IMR-90 (cell line): ENCODE measurements around the gene KDM4B. TPM values are rescaled to one million over a fixed set of nuclear protein-coding genes. Genes with fewer than 3 reads are reported as not detected.

Experiments
- ATAC-seq: fragments of 200-7000 bp; cut with Tn5 transposase; 2 replicates; pipeline ENCODE4 v1.9.1; 2020; ENCODE audit warnings: low read depth, mild to moderate bottlenecking, moderate library complexity
- BruUV-seq: library from RNA; stranded (reverse); fragments of 400-500 nt; replicated peaks from 2 replicates; lab custom pipeline; 2021; lab: Mats Ljungman, UMichigan
- CTCF ChIA-PET: fragments of 300-600 bp; formaldehyde crosslinking; extraction: SDS; loops from one replicate; lab custom pipeline; 2021; ENCODE audit warnings: antibody characterized with exemption; lab: Yijun Ruan, JAX
- POLR2A ChIA-PET: fragments of 300-600 bp; sonication (Branson Sonifier 250); formaldehyde crosslinking; loops from one replicate; lab custom pipeline; 2022; ENCODE audit warnings: antibody characterized with exemption; ENCODE audit not compliant: unreplicated experiment; lab: Charles Lee
- DNase-seq: peaks from one replicate; pipeline ENCODE4 v3.0.0; 2013
- H2AFZ ChIP-seq: replicated peaks from 2 replicates; pipeline ENCODE3; 2013; ENCODE audit warnings: low read length, mild to moderate bottlenecking; ENCODE audit not compliant: poor library complexity
- H2AK5ac ChIP-seq: 2 replicates; pipeline ENCODE4 v1.6.1; 2013; ENCODE audit warnings: low read depth, low read length, inconsistent platforms
- H2AK9ac ChIP-seq: replicated peaks from 2 replicates; pipeline ENCODE3; 2013; ENCODE audit warnings: mild to moderate bottlenecking, low read depth, low read length, moderate library complexity; ENCODE audit not compliant: poor library complexity
- H2BK120ac ChIP-seq: 2 replicates; pipeline ENCODE4 v1.6.1; 2013; ENCODE audit warnings: low read depth, low read length, inconsistent platforms
- H2BK15ac ChIP-seq: 3 replicates; pipeline ENCODE4 v1.6.1; 2013; ENCODE audit warnings: low read depth, low read length, inconsistent platforms
- H2BK20ac ChIP-seq: 2 replicates; pipeline ENCODE4 v1.6.1; 2013; ENCODE audit warnings: low read depth, mild to moderate bottlenecking, inconsistent platforms, low read length, moderate library complexity
- H2BK5ac ChIP-seq: 2 replicates; pipeline ENCODE4 v1.6.1; 2013; ENCODE audit warnings: mild to moderate bottlenecking, low read depth, low read length, inconsistent platforms; ENCODE audit not compliant: poor library complexity, severe bottlenecking
- H3K14ac ChIP-seq: replicated peaks from 2 replicates; pipeline ENCODE4 v1.6.1; 2013; ENCODE audit warnings: low read depth, low read length, inconsistent platforms
- H3K18ac ChIP-seq: 2 replicates; pipeline ENCODE4 v1.6.1; 2013; ENCODE audit warnings: low read depth, low read length, control low read depth
- H3K23ac ChIP-seq: 2 replicates; pipeline ENCODE4 v1.6.1; 2013; ENCODE audit warnings: low read depth, low read length, inconsistent platforms
- H3K27ac ChIP-seq: 2 replicates; pipeline ENCODE4 v1.5.1; 2013; ENCODE audit warnings: mild to moderate bottlenecking, control low read depth, low read length; ENCODE audit not compliant: insufficient read depth
- H3K27me3 ChIP-seq: 2 replicates; pipeline ENCODE4 v1.6.1; 2013; ENCODE audit warnings: low read length; ENCODE audit not compliant: control insufficient read depth, insufficient read depth
- H3K36me3 ChIP-seq: 2 replicates; pipeline ENCODE4 v1.6.1; 2013; ENCODE audit warnings: low read length, mixed read lengths; ENCODE audit not compliant: control insufficient read depth, insufficient read depth
- H3K4ac ChIP-seq: 2 replicates; pipeline ENCODE4 v1.6.1; 2013; ENCODE audit warnings: low read depth, low read length, inconsistent platforms
- H3K4me1 ChIP-seq: 2 replicates; pipeline ENCODE4 v1.6.1; 2013; ENCODE audit warnings: low read length, mixed read lengths; ENCODE audit not compliant: control insufficient read depth, insufficient read depth
- H3K4me2 ChIP-seq: 2 replicates; pipeline ENCODE4 v1.6.1; 2013; ENCODE audit warnings: low read depth, mild to moderate bottlenecking, control low read depth, low read length, moderate library complexity
- H3K4me3 ChIP-seq: 2 replicates; pipeline ENCODE4 v1.5.1; 2013; ENCODE audit warnings: low read depth, mild to moderate bottlenecking, control low read depth, low read length, moderate library complexity; ENCODE audit not compliant: insufficient read depth
- H3K56ac ChIP-seq: 2 replicates; pipeline ENCODE4 v1.6.1; 2013; ENCODE audit warnings: low read length, inconsistent platforms; ENCODE audit not compliant: insufficient read depth; ENCODE audit errors: extremely low read depth
- H3K79me1 ChIP-seq, 2 experiments: 2 replicates each; pipeline ENCODE4 v1.6.1; 2013; ENCODE audit warnings: low read length in 2 of 2, inconsistent platforms in 1 of 2, low read depth in 1 of 2
- H3K9ac ChIP-seq: 2 replicates; pipeline ENCODE4 v1.6.1; 2013; ENCODE audit warnings: low read depth, low read length, control low read depth
- H3K9me1 ChIP-seq: 2 replicates; pipeline ENCODE4 v1.6.1; 2013; ENCODE audit warnings: low read length, inconsistent platforms; ENCODE audit not compliant: insufficient read depth
- H3K9me3 ChIP-seq: 2 replicates; pipeline ENCODE4 v1.6.1; 2013; ENCODE audit warnings: low read length; ENCODE audit not compliant: control insufficient read depth, insufficient read depth
- H4K20me1 ChIP-seq: 2 replicates; pipeline ENCODE4 v1.6.1; 2013; ENCODE audit warnings: low read length, inconsistent platforms; ENCODE audit not compliant: insufficient read depth
- H4K5ac ChIP-seq: 2 replicates; pipeline ENCODE4 v1.6.1; 2013; ENCODE audit warnings: mild to moderate bottlenecking, low read depth, low read length, control low read depth
- H4K8ac ChIP-seq, 2 experiments: 2 replicates each; pipeline ENCODE4 v1.6.1; 2013; ENCODE audit warnings: low read depth in 2 of 2, low read length in 2 of 2, control low read depth in 1 of 2, inconsistent platforms in 1 of 2
- H4K91ac ChIP-seq: 2 replicates; pipeline ENCODE4 v1.6.1; 2013; ENCODE audit warnings: low read depth, low read length, inconsistent platforms; ENCODE audit not compliant: insufficient read depth
- FOS ChIP-seq: fragments of 150-350 bp; IDR thresholded peaks from 2 replicates; pipeline ENCODE4 v1.6.1; 2016; ENCODE audit warnings: low read depth, low read length
- WGBS, 2 experiments: methylation state at CpG; one replicate each; pipeline versions ENCODE4 v1.1.5 to v1.1.7; 2013; ENCODE audit warnings: missing lambda C conversion rate in 2 of 2; ENCODE audit not compliant: insufficient read length in 1 of 2; ENCODE audit errors: extremely low coverage in 2 of 2; 5-methylcytosine and 5-hydroxymethylcytosine counted together
- dilution Hi-C: fragments of 300-500 bp; cut with HindIII; formaldehyde crosslinking; loops from one replicate; pipeline ENCODE4 v1.14.3; 2018; ENCODE audit warnings: low sequenced_read_pairs; ENCODE audit not compliant: unreplicated experiment
- in situ Hi-C: fragments of 300-500 bp; cut with MboI; formaldehyde crosslinking; loops from 3 replicates; pipeline ENCODE4 v1.14.3; 2019; ENCODE audit warnings: low sequenced_read_pairs, inconsistent platforms, mixed read lengths
- intact Hi-C: fragments of 100-400 bp; cut with micrococcal nuclease; formaldehyde crosslinking; loops from 2 replicates; pipeline ENCODE4 v1.10.0; 2022
- polyA plus RNA-seq, 3 experiments: library from polyadenylated mRNA; depleted of rRNA; stranded (reverse); fragments of >200 nt; gene quantifications; 2 replicates each; pipeline ENCODE4 v1.2.3, GENCODE V29; 2012; ENCODE audit warnings: low replicate concordance in 1 of 3
- total RNA-seq: library from RNA; depleted of rRNA; stranded (reverse); fragments of >200 nt; gene quantifications from 2 replicates; pipeline ENCODE4 v1.2.3, GENCODE V29; 2012
- TF ChIP-seq, protein P1 (sequence below): conservative IDR thresholded peaks from 2 replicates; pipeline ENCODE4 v1.5.1; 2012; ENCODE audit warnings: mild to moderate bottlenecking, low read depth, low read length, improper control_type of control experiment

The KDM4B gene
- total and polyA plus RNA-seq, 2 of the 4 experiments (the other 2 are of a cell fraction): 5.0 to 17.9 TPM

DNA sequence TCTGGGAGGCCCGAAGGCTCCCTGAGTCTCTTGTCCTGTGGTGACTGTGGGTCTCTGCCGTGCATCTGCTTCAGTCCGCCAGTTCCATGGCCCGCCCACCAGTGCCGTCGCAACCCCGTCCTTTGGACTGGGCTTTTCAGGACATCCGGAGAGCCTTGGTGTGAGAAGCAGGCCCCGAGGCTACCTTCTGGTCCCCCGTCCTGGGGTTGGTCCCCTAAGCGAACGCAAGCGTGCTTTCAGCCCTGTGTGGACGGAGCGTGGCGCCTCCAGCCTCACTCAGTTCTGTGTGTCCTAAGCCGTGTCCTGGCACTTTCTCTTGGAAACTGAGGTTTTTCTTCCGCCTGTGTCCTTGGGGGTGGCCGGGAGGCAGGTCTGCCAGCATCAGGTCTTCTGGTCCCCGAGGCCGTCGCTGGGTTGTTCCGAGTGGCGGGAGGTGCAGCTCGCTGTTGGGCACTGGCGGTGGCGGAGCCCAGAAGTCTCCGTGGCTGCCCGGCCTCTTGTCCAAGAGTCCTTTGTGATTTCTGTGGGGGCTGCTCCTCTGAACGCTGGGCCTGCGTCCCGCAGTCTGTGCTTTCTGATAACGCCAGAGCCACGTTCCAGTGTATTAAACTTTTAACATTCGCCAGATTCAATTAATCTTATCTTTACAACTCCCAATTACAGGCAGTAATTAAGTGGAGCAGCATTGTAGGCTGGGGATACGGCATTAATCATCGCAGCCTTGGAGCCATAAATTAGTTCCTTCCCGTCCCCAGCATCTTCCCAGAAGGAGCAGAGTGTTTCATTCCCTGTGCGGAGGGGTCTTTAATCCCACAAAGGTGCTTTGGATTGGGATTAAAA, 99.5 kb downstream of the KDM4B start:
- H2BK20ac ChIP-seq: no peak overlapping the region
- no peak overlapping the region for H4K5ac ChIP-seq
- ChIA-PET POLR2A (no interaction called here), CTCF (no interaction called here)
- no peak overlapping the region for H3K4ac ChIP-seq
- peaks cover 9 to 33% of the 10 kb centered on the region in 2 experiments for H3K79me1 ChIP-seq
- H2AFZ ChIP-seq: no peak overlapping the region
- intact Hi-C loops (no loop called here), in situ Hi-C loops (no loop called here), dilution Hi-C loops (no loop called here)
- WGBS, 2 experiments: 90% methylated on average over 21 of the region's 39 CpGs; no CpG with 5 or more reads in 1 of the 2 experiments
- no peak overlapping the region for H2AK9ac ChIP-seq
- H3K9me3 ChIP-seq: no peaks in the 10 kb centered on the region
- no peak overlapping the region for H2BK15ac ChIP-seq
- H3K9ac ChIP-seq: no peak overlapping the region
- no peak for DNase-seq
- H3K27me3 ChIP-seq: no peaks in the 10 kb centered on the region
- H4K20me1 ChIP-seq: peaks cover 30% of the 10 kb centered on the region
- ATAC-seq: no peak
- H3K9me1 ChIP-seq: peaks cover 2% of the 10 kb centered on the region; the same call in 1 of the 2 replicates
- H3K36me3 ChIP-seq: peaks cover 48% of the 10 kb centered on the region
- H3K4me3 ChIP-seq: no peak overlapping the region
- no peak overlapping the region for H2BK120ac ChIP-seq
- no peak overlapping the region for H3K4me2 ChIP-seq
- no TSS peak for BruUV-seq
- H4K8ac ChIP-seq: no peak overlapping the region
- H3K14ac ChIP-seq: no peak overlapping the region
- H3K56ac ChIP-seq: no peak overlapping the region
- H3K23ac ChIP-seq: no peak overlapping the region
- H3K27ac ChIP-seq: no peak overlapping the region
- no peak overlapping the region for H4K91ac ChIP-seq
- H2BK5ac ChIP-seq: no peak overlapping the region
- H3K18ac ChIP-seq: no peak overlapping the region
- H2AK5ac ChIP-seq: no peak overlapping the region
- TF ChIP-seq FOS: no peak
- TF ChIP-seq, protein P1, sequence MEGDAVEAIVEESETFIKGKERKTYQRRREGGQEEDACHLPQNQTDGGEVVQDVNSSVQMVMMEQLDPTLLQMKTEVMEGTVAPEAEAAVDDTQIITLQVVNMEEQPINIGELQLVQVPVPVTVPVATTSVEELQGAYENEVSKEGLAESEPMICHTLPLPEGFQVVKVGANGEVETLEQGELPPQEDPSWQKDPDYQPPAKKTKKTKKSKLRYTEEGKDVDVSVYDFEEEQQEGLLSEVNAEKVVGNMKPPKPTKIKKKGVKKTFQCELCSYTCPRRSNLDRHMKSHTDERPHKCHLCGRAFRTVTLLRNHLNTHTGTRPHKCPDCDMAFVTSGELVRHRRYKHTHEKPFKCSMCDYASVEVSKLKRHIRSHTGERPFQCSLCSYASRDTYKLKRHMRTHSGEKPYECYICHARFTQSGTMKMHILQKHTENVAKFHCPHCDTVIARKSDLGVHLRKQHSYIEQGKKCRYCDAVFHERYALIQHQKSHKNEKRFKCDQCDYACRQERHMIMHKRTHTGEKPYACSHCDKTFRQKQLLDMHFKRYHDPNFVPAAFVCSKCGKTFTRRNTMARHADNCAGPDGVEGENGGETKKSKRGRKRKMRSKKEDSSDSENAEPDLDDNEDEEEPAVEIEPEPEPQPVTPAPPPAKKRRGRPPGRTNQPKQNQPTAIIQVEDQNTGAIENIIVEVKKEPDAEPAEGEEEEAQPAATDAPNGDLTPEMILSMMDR: no peak
- no peaks in the 10 kb centered on the region for H3K4me1 ChIP-seq
